Measurements from ENCODE around the gene MYOM3. TPM values are rescaled to one million over a fixed set of nuclear protein-coding genes. Genes with fewer than 3 reads are reported as not detected.

Gene MYOM3
- total RNA-seq, 1 experiment from 2014 or later, result 7.9 TPM

DNA sequence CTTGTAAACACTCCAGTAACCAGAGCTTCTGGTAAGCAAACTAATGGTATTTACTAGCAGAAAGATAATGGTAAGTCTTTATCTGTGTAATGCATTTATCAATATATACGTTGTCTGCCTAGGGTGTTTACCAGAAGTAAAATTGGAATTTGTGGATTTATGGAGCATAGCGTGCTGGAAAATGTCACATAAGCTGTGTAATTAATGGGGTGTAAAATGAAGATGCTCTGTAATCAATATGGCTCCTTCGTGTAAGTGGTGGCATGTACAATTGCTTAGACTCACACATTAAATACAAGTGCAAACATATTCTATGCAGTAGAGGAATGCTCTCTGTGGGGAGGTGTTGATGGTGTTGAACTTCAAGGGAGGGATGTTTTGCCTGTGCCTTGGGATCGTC is 69.6 kb downstream of the MYOM3 start:
- ChIA-PET POLR2A (no interaction called here), RAD21 (ENCODE audit: low non-redundant PET in 1 of 2, low total read pairs in 2 of 2, uncharacterized antibody in 2 of 2, unreplicated experiment in 2 of 2) (no interaction called here), CTCF (interaction anchor here (0.7 kb wide), 1 partner anchor 639 kb away, joined by 3 read pairs; no protein-coding TSS in a partner anchor)
- no peaks in the 10 kb centered on the region for H3K9me2 ChIP-seq (ENCODE audit: insufficient read depth)
- ATAC-seq, result no peak
- no peaks in the 10 kb centered on the region for H3K9me3 ChIP-seq (ENCODE audit: control insufficient read depth in 1 of 2, insufficient read depth in 1 of 2, low read depth in 1 of 2, low read length in 2 of 2)
- H3K36me3 ChIP-seq (ENCODE audit: control insufficient read depth in 1 of 2, insufficient read depth in 2 of 2, low read length in 2 of 2), result no peaks in the 10 kb centered on the region
- no peak overlapping the region for H3K27ac ChIP-seq (ENCODE audit: low read depth, low read length)
- H3K27me3 ChIP-seq (ENCODE audit: insufficient read depth, low read length), result no peaks in the 10 kb centered on the region
- H3K9ac ChIP-seq (ENCODE audit: low read length), result no peak overlapping the region
- no peak for DNase-seq (ENCODE audit: low read depth, low spot score)
- no peak overlapping the region for H2AFZ ChIP-seq (ENCODE audit: low read depth, low read length, poor library complexity, severe bottlenecking)
- no TSS peak for BruUV-seq (replicated peaks)
- H3K4me2 ChIP-seq (ENCODE audit: low read length), result no peak overlapping the region
- no peaks in the 10 kb centered on the region for H3K79me2 ChIP-seq (ENCODE audit: insufficient read depth, low read length)
- H3K4me3 ChIP-seq (replicated peaks in 1 of 2; ENCODE audit: low read depth in 1 of 2, low read length in 2 of 2), result no peak overlapping the region
- no peak for TF ChIP-seq ZNF274 (IDR thresholded peaks at IDR 0.05; ENCODE audit: low read depth, low read length)
- TF ChIP-seq EGR1 (IDR thresholded peaks at IDR 0.05; ENCODE audit: low read depth), result no peak
- TF ChIP-seq, protein P1, sequence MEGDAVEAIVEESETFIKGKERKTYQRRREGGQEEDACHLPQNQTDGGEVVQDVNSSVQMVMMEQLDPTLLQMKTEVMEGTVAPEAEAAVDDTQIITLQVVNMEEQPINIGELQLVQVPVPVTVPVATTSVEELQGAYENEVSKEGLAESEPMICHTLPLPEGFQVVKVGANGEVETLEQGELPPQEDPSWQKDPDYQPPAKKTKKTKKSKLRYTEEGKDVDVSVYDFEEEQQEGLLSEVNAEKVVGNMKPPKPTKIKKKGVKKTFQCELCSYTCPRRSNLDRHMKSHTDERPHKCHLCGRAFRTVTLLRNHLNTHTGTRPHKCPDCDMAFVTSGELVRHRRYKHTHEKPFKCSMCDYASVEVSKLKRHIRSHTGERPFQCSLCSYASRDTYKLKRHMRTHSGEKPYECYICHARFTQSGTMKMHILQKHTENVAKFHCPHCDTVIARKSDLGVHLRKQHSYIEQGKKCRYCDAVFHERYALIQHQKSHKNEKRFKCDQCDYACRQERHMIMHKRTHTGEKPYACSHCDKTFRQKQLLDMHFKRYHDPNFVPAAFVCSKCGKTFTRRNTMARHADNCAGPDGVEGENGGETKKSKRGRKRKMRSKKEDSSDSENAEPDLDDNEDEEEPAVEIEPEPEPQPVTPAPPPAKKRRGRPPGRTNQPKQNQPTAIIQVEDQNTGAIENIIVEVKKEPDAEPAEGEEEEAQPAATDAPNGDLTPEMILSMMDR (IDR thresholded peaks at IDR 0.05 in 2 of 3, conservative IDR thresholded peaks at IDR 0.05 in 1 of 3; ENCODE audit: borderline replicate concordance in 1 of 3, insufficient read depth in 1 of 3, low read depth in 2 of 3, low read length in 2 of 3), result no peak
- TF ChIP-seq CBX3 (IDR thresholded peaks at IDR 0.05; ENCODE audit: low read depth), result no peak
- no peak for TF ChIP-seq CEBPB (IDR thresholded peaks at IDR 0.05; ENCODE audit: low read depth)
- no peak for TF ChIP-seq SP1 (IDR thresholded peaks at IDR 0.05; ENCODE audit: low read depth)
- TF ChIP-seq, protein P2, sequence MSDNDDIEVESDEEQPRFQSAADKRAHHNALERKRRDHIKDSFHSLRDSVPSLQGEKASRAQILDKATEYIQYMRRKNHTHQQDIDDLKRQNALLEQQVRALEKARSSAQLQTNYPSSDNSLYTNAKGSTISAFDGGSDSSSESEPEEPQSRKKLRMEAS (IDR thresholded peaks at IDR 0.05), result no peak
- no peak for TF ChIP-seq SRF (IDR thresholded peaks at IDR 0.05; ENCODE audit: low read depth)
- no peak for TF ChIP-seq ZFX (IDR thresholded peaks at IDR 0.05)
- no peak for TF ChIP-seq EZH2phosphoT487 (IDR thresholded peaks at IDR 0.05; ENCODE audit: borderline replicate concordance)
- TF ChIP-seq ELF1 (IDR thresholded peaks at IDR 0.05; ENCODE audit: borderline replicate concordance, low read depth), result no peak
- no peak for TF ChIP-seq SIN3A (IDR thresholded peaks at IDR 0.05; ENCODE audit: low read depth)
- no peaks in the 10 kb centered on the region for H4K20me1 ChIP-seq (ENCODE audit: insufficient read depth)
- intact Hi-C loops (cut with micrococcal nuclease), result no loop called here
- peaks cover 20 to 21% of the 10 kb centered on the region in 2 experiments for H3K4me1 ChIP-seq (ENCODE audit: control insufficient read depth in 1 of 2, insufficient read depth in 2 of 2, low read length in 2 of 2)
